Measurements from ENCODE around the gene ULK1. TPM values are rescaled to one million over a fixed set of nuclear protein-coding genes. Genes with fewer than 3 reads are reported as not detected.
"Not testable (repeated sequence)": the region's sequence is repeated elsewhere in the genome, so short reads cannot be mapped to it uniquely, and the experiment has no call there.

The ULK1 gene
- total and polyA plus RNA-seq, 2 experiments from 2014 or later: 8.4 to 33.8 TPM

DNA sequence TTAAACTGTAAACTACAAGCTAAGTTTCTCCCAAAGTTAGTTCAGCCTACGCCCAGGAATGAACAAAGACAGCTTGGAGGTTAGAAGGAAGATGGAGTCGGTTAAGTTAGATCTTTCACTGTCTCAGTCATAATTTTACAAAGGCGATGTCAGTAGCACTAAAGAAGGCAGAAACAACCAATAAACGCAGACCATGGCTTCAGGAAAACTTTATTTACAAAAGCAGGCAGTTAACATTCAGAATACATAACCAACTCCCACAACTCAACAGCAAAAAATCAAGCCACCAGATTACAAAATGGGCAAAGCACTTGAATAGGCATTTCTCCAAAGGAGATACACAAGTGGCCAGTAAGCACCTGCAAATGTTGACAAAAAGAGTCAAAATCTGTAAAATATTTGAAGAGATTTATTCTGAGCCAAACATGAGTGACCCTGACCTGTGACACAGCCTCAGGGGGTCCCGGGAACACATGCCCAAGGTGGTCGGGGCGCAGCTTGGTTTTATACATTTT lies 8.8 kb upstream of the ULK1 start:
- peaks cover 11% of the 10 kb centered on the region; the same call in 1 of the 3 replicates for H3K36me3 Mint-ChIP-seq (ENCODE audit: low read depth)
- H3K9me3 Mint-ChIP-seq: peaks cover 24% of the 10 kb centered on the region
- no peak overlapping the region for H2AFZ ChIP-seq
- no peak overlapping the region for H3K27ac Mint-ChIP-seq
- no peak overlapping the region for H3K4me3 ChIP-seq
- H3K4me1 ChIP-seq (ENCODE audit: insufficient read depth): no peaks in the 10 kb centered on the region
- H3K27ac ChIP-seq (ENCODE audit: low read depth): no peak overlapping the region
- no peaks in the 10 kb centered on the region for H3K79me2 ChIP-seq (replicated peaks; ENCODE audit: insufficient read depth)
- H3F3A ChIP-seq (replicated peaks; ENCODE audit: low read depth): no peaks in the 10 kb centered on the region
- no peaks in the 10 kb centered on the region for H4K20me1 ChIP-seq (replicated peaks; ENCODE audit: insufficient read depth)
- no peak for TF ChIP-seq CREB1 (CRISPR knock-in tag; IDR thresholded peaks at IDR 0.05; ENCODE audit: low read depth)
- TF ChIP-seq, protein P1, sequence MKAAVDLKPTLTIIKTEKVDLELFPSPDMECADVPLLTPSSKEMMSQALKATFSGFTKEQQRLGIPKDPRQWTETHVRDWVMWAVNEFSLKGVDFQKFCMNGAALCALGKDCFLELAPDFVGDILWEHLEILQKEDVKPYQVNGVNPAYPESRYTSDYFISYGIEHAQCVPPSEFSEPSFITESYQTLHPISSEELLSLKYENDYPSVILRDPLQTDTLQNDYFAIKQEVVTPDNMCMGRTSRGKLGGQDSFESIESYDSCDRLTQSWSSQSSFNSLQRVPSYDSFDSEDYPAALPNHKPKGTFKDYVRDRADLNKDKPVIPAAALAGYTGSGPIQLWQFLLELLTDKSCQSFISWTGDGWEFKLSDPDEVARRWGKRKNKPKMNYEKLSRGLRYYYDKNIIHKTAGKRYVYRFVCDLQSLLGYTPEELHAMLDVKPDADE (IDR thresholded peaks at IDR 0.05): no peak
- TF ChIP-seq EZH2 (IDR thresholded peaks at IDR 0.05; ENCODE audit: low read depth, unreplicated experiment): no peak
- TF ChIP-seq, protein P2, sequence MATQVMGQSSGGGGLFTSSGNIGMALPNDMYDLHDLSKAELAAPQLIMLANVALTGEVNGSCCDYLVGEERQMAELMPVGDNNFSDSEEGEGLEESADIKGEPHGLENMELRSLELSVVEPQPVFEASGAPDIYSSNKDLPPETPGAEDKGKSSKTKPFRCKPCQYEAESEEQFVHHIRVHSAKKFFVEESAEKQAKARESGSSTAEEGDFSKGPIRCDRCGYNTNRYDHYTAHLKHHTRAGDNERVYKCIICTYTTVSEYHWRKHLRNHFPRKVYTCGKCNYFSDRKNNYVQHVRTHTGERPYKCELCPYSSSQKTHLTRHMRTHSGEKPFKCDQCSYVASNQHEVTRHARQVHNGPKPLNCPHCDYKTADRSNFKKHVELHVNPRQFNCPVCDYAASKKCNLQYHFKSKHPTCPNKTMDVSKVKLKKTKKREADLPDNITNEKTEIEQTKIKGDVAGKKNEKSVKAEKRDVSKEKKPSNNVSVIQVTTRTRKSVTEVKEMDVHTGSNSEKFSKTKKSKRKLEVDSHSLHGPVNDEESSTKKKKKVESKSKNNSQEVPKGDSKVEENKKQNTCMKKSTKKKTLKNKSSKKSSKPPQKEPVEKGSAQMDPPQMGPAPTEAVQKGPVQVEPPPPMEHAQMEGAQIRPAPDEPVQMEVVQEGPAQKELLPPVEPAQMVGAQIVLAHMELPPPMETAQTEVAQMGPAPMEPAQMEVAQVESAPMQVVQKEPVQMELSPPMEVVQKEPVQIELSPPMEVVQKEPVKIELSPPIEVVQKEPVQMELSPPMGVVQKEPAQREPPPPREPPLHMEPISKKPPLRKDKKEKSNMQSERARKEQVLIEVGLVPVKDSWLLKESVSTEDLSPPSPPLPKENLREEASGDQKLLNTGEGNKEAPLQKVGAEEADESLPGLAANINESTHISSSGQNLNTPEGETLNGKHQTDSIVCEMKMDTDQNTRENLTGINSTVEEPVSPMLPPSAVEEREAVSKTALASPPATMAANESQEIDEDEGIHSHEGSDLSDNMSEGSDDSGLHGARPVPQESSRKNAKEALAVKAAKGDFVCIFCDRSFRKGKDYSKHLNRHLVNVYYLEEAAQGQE (IDR thresholded peaks at IDR 0.05; ENCODE audit: unreplicated experiment): no peak
- no peaks in the 10 kb centered on the region for H3K9me2 ChIP-seq (ENCODE audit: insufficient read depth)
- DNase-seq (ENCODE audit: low spot score): no peak
- peaks cover 12% of the 10 kb centered on the region for H3K4me1 Mint-ChIP-seq
- no peaks in the 10 kb centered on the region for H3K27me3 ChIP-seq (ENCODE audit: insufficient read depth)
- H3K36me3 ChIP-seq (ENCODE audit: insufficient read depth): no peaks in the 10 kb centered on the region
- H3K4me3 Mint-ChIP-seq: no peak overlapping the region
- peaks cover 3% of the 10 kb centered on the region for H3K27me3 Mint-ChIP-seq (ENCODE audit: insufficient read depth, low read depth, poor library complexity)
- no peak overlapping the region for H3K4me2 ChIP-seq
- no peak for ATAC-seq

DNA sequence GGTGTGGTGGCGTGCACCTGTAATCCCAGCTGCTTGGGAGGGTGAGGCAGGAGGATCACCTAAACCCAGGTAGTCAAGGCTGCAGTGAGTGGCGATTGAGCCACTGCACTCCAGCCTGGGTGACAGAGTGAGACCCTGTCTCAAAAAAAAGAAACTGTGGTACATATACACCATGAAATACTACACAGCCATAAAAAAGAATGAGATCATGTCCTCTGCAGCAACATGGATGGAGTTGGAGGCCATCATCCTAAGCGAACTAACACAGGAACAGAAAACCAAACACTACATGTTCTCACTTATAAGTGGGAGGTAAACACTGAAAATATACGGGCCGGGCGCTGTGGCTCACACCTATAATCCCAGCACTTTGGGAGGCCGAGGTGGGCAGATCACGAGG lies 2.7 kb upstream of the ULK1 start:
- H3K4me3 Mint-ChIP-seq; H3K27me3 Mint-ChIP-seq (ENCODE audit: insufficient read depth, low read depth, poor library complexity); H3K36me3 ChIP-seq (ENCODE audit: insufficient read depth); H3K27ac Mint-ChIP-seq; H3K9me2 ChIP-seq (ENCODE audit: insufficient read depth); DNase-seq (ENCODE audit: low spot score); H3K4me1 ChIP-seq (ENCODE audit: insufficient read depth); H3K79me2 ChIP-seq (replicated peaks; ENCODE audit: insufficient read depth); H3F3A ChIP-seq (replicated peaks; ENCODE audit: low read depth); H3K36me3 Mint-ChIP-seq (ENCODE audit: low read depth); H3K9me3 Mint-ChIP-seq; H3K27ac ChIP-seq (ENCODE audit: low read depth); H3K4me3 ChIP-seq; H3K27me3 ChIP-seq (ENCODE audit: insufficient read depth); H3K4me2 ChIP-seq; H2AFZ ChIP-seq; H4K20me1 ChIP-seq (replicated peaks; ENCODE audit: insufficient read depth); ATAC-seq: not testable (repeated sequence)
- H3K4me1 Mint-ChIP-seq: peaks cover 15% of the 10 kb centered on the region
